NB4 (cell line): ENCODE measurements around the gene SPATS2.

Experiments
- POLR2A ChIP-seq: IDR thresholded peaks from 2 replicates; pipeline ENCODE4 v1.6.1; 2011; ENCODE audit warnings: mild to moderate bottlenecking; ENCODE audit not compliant: insufficient read length; ENCODE audit errors: extremely low read depth
- TF ChIP-seq, protein P1 (sequence below): IDR thresholded peaks from one replicate; pipeline ENCODE4 v1.5.1; 2012; ENCODE audit warnings: low read depth, low read length

GRCh38 chr12:49346659-49347310 is 20.5 kb upstream of the SPATS2 start, which contains the start of gene DNAJC22:
- TF ChIP-seq POLR2A = no peak
- TF ChIP-seq, protein P1, sequence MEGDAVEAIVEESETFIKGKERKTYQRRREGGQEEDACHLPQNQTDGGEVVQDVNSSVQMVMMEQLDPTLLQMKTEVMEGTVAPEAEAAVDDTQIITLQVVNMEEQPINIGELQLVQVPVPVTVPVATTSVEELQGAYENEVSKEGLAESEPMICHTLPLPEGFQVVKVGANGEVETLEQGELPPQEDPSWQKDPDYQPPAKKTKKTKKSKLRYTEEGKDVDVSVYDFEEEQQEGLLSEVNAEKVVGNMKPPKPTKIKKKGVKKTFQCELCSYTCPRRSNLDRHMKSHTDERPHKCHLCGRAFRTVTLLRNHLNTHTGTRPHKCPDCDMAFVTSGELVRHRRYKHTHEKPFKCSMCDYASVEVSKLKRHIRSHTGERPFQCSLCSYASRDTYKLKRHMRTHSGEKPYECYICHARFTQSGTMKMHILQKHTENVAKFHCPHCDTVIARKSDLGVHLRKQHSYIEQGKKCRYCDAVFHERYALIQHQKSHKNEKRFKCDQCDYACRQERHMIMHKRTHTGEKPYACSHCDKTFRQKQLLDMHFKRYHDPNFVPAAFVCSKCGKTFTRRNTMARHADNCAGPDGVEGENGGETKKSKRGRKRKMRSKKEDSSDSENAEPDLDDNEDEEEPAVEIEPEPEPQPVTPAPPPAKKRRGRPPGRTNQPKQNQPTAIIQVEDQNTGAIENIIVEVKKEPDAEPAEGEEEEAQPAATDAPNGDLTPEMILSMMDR = peak; percentile 6
